Endodermal cell (in vitro differentiated cells): ENCODE measurements around the gene VIT. TPM values are rescaled to one million over a fixed set of nuclear protein-coding genes. Genes with fewer than 3 reads are reported as not detected.

Experiments used
- DNase-seq: peaks from one replicate; pipeline ENCODE4 v3.0.0-alpha.2; 2017
- H3K27ac ChIP-seq: 2 replicates; pipeline ENCODE4 v1.5.1; 2013; ENCODE audit warnings: mild to moderate bottlenecking, low read depth, low read length, moderate library complexity
- H3K27me3 ChIP-seq: 2 replicates; pipeline ENCODE4 v1.6.1; 2013; ENCODE audit warnings: mild to moderate bottlenecking, low read length, moderate library complexity; ENCODE audit not compliant: insufficient read depth, control insufficient read depth, poor library complexity, severe bottlenecking
- H3K36me3 ChIP-seq: 2 replicates; pipeline ENCODE4 v1.7.0; 2013; ENCODE audit warnings: mild to moderate bottlenecking, low read length, moderate library complexity; ENCODE audit not compliant: control insufficient read depth, insufficient read depth
- H3K4me1 ChIP-seq: one replicate; pipeline ENCODE4 v1.7.0; 2013; ENCODE audit warnings: low read length; ENCODE audit not compliant: control insufficient read depth, insufficient read depth
- H3K4me3 ChIP-seq: 2 replicates; pipeline ENCODE4 v1.5.1; 2013; ENCODE audit warnings: mild to moderate bottlenecking, low read length, moderate library complexity
- H3K9ac ChIP-seq: 2 replicates; pipeline ENCODE4 v1.6.1; 2013; ENCODE audit warnings: mild to moderate bottlenecking, low read length, moderate library complexity; ENCODE audit not compliant: poor library complexity, severe bottlenecking; ENCODE audit errors: extremely low read depth
- H3K9me3 ChIP-seq: 2 replicates; pipeline ENCODE4 v1.6.1; 2013; ENCODE audit warnings: mild to moderate bottlenecking, low read length, moderate library complexity; ENCODE audit not compliant: control insufficient read depth
- H3K27ac Mint-ChIP-seq: 2 replicates; pipeline ENCODE4 v1.8.0; 2020; ENCODE audit warnings: mixed read lengths
- H3K27me3 Mint-ChIP-seq: 2 replicates; pipeline ENCODE4 v1.8.0; 2021; ENCODE audit warnings: mild to moderate bottlenecking, mixed read lengths; ENCODE audit not compliant: insufficient read depth
- H3K36me3 Mint-ChIP-seq: 2 replicates; pipeline ENCODE4 v1.8.0; 2020; ENCODE audit warnings: low read depth, mixed read lengths
- H3K4me1 Mint-ChIP-seq: 2 replicates; pipeline ENCODE4 v1.8.0; 2020; ENCODE audit warnings: mixed read lengths
- H3K4me3 Mint-ChIP-seq: 2 replicates; pipeline ENCODE4 v1.8.0; 2020; ENCODE audit warnings: mild to moderate bottlenecking, moderate library complexity, mixed read lengths
- H3K9me3 Mint-ChIP-seq: 2 replicates; pipeline ENCODE4 v1.8.0; 2020; ENCODE audit warnings: mild to moderate bottlenecking, mixed read lengths
- WGBS, 2 experiments: methylation state at CpG; one replicate each; pipeline versions ENCODE4 v1.1.5 to v1.1.7; 2013; ENCODE audit warnings: missing lambda C conversion rate in 2 of 2, mixed read lengths in 1 of 2; ENCODE audit not compliant: insufficient coverage in 1 of 2, insufficient read length in 1 of 2; 5-methylcytosine and 5-hydroxymethylcytosine counted together
- total RNA-seq, 2 donors: library from RNA; stranded (reverse); fragmentation: NEBNext Ultra II Directional in 1 of 2; extraction: Animal tissue kit (Norgen Biotek cat#: 25700) in 1 of 2; gene quantifications; 2 replicates in 1 of 2; 3 replicates in 1 of 2; pipeline ENCODE4 v1.2.1, GENCODE V29; 2021
- TF ChIP-seq, protein P1 (sequence below): fragments of 200-600 bp; sonication (generic); conservative IDR thresholded peaks from 2 replicates; pipeline ENCODE4 v1.5.0; 2021; ENCODE audit warnings: antibody characterized with exemption, mild to moderate bottlenecking

VIT gene
- total RNA-seq, 2 donors from 2014 or later: 0.53 TPM; not detected in 1

DNA sequence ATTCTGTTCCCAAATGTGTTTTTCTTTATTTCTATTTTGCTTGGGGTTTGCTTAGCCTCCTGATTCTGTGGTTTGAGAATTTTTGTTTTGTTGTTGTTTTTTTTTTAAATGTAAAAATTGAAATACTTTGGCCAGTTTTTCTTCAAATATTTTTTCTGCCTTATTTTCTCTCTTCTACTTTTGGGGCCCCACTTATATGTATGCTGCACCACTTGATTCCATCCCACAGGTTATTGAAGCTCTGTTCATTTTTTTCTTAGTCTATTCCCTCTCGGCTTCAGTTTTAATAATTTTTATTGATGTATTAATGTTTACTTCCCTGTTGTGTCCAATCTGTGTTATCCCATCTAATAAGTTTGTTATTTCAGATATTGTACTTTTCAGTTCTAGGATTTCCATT is 17.7 kb upstream of the VIT start:
- H3K4me1 ChIP-seq: peaks cover 8% of the 10 kb centered on the region
- H3K27ac ChIP-seq: no peak overlapping the region
- H3K9ac ChIP-seq: no peak overlapping the region
- 100% methylated on average over 1 of the region's 1 CpG; no CpG with 5 or more reads in 1 of the 2 experiments for WGBS, 2 experiments
- TF ChIP-seq, protein P1, sequence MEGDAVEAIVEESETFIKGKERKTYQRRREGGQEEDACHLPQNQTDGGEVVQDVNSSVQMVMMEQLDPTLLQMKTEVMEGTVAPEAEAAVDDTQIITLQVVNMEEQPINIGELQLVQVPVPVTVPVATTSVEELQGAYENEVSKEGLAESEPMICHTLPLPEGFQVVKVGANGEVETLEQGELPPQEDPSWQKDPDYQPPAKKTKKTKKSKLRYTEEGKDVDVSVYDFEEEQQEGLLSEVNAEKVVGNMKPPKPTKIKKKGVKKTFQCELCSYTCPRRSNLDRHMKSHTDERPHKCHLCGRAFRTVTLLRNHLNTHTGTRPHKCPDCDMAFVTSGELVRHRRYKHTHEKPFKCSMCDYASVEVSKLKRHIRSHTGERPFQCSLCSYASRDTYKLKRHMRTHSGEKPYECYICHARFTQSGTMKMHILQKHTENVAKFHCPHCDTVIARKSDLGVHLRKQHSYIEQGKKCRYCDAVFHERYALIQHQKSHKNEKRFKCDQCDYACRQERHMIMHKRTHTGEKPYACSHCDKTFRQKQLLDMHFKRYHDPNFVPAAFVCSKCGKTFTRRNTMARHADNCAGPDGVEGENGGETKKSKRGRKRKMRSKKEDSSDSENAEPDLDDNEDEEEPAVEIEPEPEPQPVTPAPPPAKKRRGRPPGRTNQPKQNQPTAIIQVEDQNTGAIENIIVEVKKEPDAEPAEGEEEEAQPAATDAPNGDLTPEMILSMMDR: no peak
- Mint-ChIP-seq H3K27me3 (no peaks in the 10 kb centered on the region), H3K4me1 (peaks cover 24% of the 10 kb centered on the region), H3K9me3 (peaks cover 17% of the 10 kb centered on the region), H3K36me3 (peaks cover 5% of the 10 kb centered on the region), H3K27ac (no peak overlapping the region), H3K4me3 (no peak overlapping the region)
- H3K27me3 ChIP-seq: no peaks in the 10 kb centered on the region
- DNase-seq: no peak
- peaks cover 7% of the 10 kb centered on the region for H3K9me3 ChIP-seq
- no peak overlapping the region for H3K4me3 ChIP-seq
- H3K36me3 ChIP-seq: no peaks in the 10 kb centered on the region

DNA sequence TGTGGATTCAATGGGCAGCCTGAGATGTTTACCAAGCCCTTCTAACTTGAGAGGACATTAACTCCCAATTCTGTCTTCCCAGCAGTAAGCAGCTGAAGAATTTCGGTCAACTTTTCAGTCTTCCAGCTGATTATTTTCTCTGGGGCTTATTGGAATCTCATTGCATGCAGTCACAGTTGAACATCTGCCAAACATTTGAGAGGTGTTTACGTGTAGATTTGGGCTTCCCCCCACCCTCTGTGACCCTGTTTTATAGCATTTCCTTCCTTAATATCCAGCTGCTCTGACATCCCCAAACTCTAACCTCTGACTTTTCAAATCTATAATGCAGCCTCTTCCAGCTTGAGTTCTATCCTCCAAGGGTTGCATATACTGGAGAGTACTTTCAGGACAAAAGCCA is 16.5 kb upstream of the VIT start:
- Histone ChIP-seq H3K36me3 (no peaks in the 10 kb centered on the region), H3K9me3 (peaks cover 7% of the 10 kb centered on the region), H3K4me3 (no peak overlapping the region), H3K27me3 (no peaks in the 10 kb centered on the region), H3K27ac (no peak overlapping the region), H3K4me1 (peaks cover 8% of the 10 kb centered on the region), H3K9ac (no peak overlapping the region)
- Mint-ChIP-seq H3K9me3 (peaks cover 20% of the 10 kb centered on the region), H3K27ac (no peak overlapping the region), H3K27me3 (no peaks in the 10 kb centered on the region), H3K4me1 (peaks cover 24% of the 10 kb centered on the region), H3K4me3 (no peak overlapping the region), H3K36me3 (peaks cover 5% of the 10 kb centered on the region)
- DNase-seq: no peak
- 43% methylated on average over 2 of the region's 2 CpGs; no CpG with 5 or more reads in 1 of the 2 experiments for WGBS, 2 experiments
- TF ChIP-seq, protein P1: no peak

DNA sequence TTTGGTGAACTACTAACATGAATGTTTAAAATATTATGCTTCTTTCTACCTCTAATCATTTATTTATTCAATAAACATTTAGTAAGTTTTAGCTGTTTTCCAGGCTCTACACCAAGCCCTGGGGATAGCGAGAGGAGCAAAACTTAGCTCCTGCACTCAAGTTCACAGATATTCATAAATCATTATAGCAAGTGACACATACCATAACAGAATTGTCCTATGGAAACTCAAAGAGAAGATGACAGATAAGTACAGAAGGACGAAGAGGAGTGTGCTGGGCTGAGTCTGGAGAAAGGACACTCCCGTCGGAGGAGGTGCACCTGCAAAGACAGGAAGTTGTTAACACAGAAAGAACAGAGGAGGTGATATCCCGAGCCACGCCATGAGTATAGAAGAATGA is 13.9 kb upstream of the VIT start:
- peaks cover 7% of the 10 kb centered on the region for H3K4me1 Mint-ChIP-seq
- Histone ChIP-seq H3K27me3 (no peaks in the 10 kb centered on the region), H3K4me3 (no peak overlapping the region), H3K4me1 (no peaks in the 10 kb centered on the region), H3K36me3 (no peaks in the 10 kb centered on the region), H3K9ac (no peak overlapping the region), H3K27ac (no peak overlapping the region), H3K9me3 (peaks cover 7% of the 10 kb centered on the region)
- no peak for DNase-seq
- TF ChIP-seq, protein P1: no peak
- H3K27me3 Mint-ChIP-seq: no peaks in the 10 kb centered on the region
- no peak overlapping the region for H3K27ac Mint-ChIP-seq
- 90 to 91% methylated on average over 6 of the region's 6 CpGs for WGBS, 2 experiments
- H3K4me3 Mint-ChIP-seq: no peak overlapping the region
- peaks cover 5% of the 10 kb centered on the region for H3K36me3 Mint-ChIP-seq
- peaks cover 20% of the 10 kb centered on the region for H3K9me3 Mint-ChIP-seq
